AG10803 (cell line): ENCODE results near the gene CTTN.

ENCODE experiments used
- DNase-seq: peaks from one replicate; pipeline ENCODE4 v3.0.0; 2010; ENCODE audit warnings: low read depth
- H3K4me3 ChIP-seq: 2 replicates; pipeline ENCODE4 v1.5.1; 2011; ENCODE audit warnings: mild to moderate bottlenecking, low read length, control low read depth
- TF ChIP-seq, protein P1 (sequence below): conservative IDR thresholded peaks from 2 replicates; pipeline ENCODE4 v1.5.1; 2011; ENCODE audit warnings: mild to moderate bottlenecking, low read length, control low read depth, inconsistent platforms

Gene CTTN

DNA sequence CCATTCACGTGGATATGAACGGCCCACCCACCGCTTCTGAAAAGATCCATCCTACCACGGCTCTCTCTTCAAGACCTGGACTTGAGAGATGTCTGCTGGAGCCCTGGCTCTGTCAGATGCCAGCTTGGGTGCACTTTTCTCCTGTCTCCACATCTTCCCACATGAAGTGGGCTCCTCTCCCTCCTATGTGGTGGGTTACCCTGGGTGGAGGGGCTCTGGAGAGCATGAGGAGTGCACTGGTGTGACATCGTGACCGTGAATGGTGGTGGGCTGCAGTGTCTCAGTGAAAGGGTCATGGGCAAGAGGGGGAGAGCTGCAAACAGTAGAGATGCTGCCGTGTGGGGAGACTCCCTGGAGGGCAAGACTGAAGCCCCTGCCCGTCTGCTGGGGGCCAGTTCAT lies 76.4 kb downstream of the CTTN start:
- no peak overlapping the region for H3K4me3 ChIP-seq
- DNase-seq: no peak
- TF ChIP-seq, protein P1, sequence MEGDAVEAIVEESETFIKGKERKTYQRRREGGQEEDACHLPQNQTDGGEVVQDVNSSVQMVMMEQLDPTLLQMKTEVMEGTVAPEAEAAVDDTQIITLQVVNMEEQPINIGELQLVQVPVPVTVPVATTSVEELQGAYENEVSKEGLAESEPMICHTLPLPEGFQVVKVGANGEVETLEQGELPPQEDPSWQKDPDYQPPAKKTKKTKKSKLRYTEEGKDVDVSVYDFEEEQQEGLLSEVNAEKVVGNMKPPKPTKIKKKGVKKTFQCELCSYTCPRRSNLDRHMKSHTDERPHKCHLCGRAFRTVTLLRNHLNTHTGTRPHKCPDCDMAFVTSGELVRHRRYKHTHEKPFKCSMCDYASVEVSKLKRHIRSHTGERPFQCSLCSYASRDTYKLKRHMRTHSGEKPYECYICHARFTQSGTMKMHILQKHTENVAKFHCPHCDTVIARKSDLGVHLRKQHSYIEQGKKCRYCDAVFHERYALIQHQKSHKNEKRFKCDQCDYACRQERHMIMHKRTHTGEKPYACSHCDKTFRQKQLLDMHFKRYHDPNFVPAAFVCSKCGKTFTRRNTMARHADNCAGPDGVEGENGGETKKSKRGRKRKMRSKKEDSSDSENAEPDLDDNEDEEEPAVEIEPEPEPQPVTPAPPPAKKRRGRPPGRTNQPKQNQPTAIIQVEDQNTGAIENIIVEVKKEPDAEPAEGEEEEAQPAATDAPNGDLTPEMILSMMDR: no peak

DNA sequence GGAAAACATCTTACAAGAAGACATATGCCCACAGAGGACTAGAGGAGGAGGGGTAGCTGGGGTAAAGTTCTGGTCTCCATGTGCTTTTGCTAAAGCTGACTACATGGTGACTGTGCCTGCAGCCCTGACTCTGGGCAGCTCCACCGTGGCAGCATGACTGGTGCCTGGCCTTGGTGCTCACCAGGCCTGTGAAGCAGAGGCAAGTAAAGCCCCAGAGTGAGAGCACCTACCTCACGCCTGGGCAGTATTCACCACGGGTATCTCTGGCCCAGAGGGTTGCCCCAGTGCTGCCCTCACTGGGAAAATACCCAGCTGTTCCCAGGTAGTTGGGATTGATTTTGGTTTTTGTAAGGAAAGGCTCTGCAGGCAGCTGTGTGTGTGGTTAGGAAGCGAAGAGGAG lies 78.3 kb downstream of the CTTN start:
- no peak overlapping the region for H3K4me3 ChIP-seq
- no peak for DNase-seq
- TF ChIP-seq, protein P1: no peak

DNA sequence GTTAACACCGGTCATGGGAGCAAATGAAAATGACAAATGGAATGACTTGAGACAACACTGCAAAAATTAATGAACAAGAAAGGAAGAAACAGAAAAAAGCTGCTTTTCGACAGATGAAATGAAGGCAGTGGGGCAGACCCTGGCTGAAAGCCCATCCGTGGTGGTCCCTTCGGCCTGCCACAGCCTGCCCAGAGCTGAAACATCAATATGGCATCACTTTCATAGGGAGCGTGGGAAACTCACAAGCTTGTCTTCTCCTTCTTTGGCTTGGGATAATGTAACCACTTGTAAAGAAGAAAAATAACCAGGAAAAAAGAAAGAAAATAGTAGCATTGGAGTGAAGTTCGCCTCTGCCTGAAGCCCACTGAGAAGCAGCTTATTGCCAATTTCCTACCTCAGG lies 78.8 kb downstream of the CTTN start:
- DNase-seq: no peak
- TF ChIP-seq, protein P1: no peak
- no peak overlapping the region for H3K4me3 ChIP-seq

DNA sequence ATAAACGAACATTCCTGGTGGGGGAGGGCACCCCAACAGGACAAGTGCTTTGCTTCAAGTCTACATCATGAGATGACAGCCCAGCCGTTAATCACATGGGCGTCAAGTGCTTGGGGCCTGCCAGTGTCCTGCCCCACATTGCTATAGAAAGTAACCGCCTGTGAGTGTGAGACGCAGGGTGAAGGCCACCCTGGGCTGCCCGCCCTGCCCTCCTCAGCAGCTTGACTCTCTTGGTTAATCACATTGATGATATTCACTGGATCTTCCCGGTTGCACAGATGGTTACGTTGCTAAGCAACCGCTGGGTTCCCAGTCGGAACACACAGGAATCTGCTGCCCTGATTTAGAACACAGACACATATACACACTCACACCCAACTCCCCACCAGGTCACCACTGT lies 79.3 kb downstream of the CTTN start:
- no peak overlapping the region for H3K4me3 ChIP-seq
- no peak for DNase-seq
- TF ChIP-seq, protein P1: no peak

DNA sequence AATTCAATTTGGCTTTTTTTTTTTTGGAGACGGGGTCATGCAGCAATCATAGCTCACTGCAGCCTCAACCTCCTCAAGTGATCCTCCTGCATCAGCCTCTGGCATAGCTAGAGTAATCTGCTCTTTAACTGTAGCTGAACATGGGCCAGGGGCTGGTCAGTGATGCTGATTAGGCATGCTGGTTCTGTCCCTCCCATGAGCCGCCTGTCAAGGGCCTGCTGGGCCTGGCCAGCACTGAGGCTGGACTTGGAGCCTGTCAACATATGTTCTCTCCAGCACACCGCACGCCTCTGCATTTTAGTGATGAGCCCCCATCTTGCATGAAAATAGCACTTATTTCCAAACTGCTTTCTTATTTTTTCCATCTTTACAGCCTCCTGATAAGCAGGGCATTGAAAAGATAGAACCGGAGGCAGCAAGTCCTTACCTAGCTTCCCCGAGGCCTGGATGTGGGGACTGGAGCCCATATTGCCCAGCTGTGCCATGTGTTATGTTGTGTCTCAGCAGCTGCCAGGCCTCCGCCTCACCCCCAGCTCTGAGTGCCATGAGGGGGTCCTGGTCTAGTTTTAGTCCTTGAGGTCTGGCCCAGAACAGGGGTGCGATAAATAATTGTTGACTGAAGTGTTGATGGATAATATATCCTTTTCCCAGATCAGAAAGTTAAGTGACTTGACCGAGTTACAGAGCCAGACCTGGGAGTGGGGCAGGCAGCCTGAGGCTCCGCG lies 80.0 kb downstream of the CTTN start:
- no peak overlapping the region for H3K4me3 ChIP-seq
- TF ChIP-seq, protein P1: no peak
- DNase-seq: no peak

DNA sequence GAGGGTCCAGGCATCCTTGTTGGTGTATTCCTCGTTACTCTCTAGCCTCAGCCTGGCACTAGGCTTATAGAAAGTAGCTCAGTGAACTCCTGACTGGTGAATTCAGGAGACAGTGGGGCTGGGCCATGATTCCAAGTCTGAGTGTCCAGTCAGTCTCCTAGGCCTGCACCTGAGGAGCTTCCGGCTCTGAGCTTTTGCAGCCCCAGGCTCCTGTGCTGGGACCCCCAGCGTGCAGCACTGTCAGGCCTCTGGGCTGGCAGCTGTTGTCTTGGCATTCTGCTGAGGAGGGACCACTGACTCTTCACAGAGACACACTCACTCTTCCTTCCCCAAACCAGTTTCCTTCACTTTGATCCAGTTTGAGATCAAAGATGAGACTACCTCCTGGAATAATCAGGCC lies 82.4 kb downstream of the CTTN start:
- DNase-seq: no peak
- H3K4me3 ChIP-seq: no peak overlapping the region
- TF ChIP-seq, protein P1: no peak

DNA sequence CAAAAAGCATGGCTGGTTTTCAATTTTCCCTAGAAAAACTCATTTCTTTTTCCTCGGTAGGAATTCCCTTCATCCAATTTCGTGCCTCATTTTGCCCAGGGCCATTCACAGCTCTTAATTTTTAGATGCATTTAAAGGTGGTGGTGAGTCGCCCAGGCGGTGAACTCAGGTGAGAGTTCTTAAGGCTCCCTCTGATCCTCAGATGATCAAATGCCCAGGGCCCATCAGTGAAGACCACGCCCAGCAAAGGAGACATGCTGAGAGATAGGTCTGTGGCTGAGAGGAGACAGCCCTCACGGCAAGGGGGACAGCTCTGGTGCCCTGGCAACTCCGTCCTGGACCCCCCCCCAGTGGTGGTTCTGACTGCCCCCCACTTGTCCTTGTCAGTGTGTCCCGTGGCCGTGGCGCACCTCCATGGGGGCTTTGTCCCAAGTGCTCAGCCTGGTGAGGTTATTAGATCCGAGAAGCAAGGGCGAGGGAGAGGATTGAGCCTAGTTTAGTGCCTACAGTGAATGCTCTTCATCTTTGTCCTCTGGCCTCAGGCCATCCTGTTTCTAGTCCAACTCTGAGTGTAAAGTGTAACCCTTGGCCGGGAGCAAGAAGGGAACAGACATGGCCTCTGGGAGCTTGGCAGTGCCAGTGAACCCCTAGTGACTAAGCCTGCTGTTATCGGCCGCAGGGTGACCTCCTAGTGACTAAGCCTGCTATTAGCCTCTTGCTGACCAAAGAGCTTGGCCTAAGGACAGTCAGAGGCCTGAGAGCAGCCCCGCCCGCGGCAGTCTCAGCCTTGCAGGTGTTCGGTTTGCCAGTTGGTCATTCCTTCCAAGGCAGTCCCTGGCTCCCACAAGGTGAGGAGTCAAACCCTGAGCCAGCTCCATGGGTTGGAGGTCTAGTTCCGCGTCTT lies 83.5 kb downstream of the CTTN start:
- no peak overlapping the region for H3K4me3 ChIP-seq
- TF ChIP-seq, protein P1: no peak
- peak; percentile 16 for DNase-seq
